Stimulated activated CD4-positive, alpha-beta T cell treated with anti-CD3 and anti-CD28 coated beads, Interleukin-15, amount 100 ng/mL, for 24 hours (primary cell): ENCODE results near the gene EFNA4.
A peak's percentile ranks its signal among the peaks of the same experiment; 100 is the strongest.

Experiments
- DNase-seq: peaks from one replicate; pipeline ENCODE4 v3.0.0-alpha.2; 2020

Gene EFNA4

DNA sequence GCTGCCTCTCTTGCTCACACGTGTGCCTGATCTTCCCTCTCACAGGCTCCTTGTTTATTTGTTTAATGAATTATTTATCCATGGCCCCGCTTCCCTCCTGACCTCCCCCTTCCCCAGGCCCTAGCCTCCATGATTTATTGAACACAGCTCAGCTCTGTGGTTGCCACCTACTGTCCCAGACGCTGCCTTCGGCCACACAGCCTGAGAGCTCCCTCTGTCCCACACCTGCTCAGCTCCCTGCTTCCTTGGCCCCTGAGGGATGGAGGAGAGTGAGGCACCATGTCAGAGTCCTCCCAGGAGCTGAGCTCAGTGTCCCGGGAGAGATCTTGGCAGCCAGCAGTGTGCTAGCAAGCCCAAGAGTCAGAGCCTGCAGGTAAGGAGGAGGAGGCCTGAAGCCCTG lies 12.0 kb downstream of the EFNA4 start:
- DNase-seq: no peak

DNA sequence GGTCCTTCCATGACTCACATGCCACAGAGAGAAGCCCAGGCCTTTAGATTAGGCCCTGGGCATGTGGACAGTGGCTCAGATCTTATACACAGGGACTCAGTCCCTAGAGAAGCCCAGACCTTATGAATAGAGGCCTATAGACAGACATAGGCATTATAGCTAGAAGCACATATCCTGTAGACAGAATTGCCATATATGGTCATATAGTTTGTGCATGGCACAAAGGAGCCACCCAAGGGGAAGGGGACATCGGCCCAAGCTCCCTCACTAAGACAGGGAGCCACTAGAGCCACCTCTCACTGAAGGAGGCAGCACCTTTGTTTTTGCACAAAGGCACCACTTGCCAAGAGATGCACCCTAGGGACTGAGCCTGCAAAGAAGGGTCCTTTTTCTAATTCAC lies 12.8 kb downstream of the EFNA4 start:
- no peak for DNase-seq

DNA sequence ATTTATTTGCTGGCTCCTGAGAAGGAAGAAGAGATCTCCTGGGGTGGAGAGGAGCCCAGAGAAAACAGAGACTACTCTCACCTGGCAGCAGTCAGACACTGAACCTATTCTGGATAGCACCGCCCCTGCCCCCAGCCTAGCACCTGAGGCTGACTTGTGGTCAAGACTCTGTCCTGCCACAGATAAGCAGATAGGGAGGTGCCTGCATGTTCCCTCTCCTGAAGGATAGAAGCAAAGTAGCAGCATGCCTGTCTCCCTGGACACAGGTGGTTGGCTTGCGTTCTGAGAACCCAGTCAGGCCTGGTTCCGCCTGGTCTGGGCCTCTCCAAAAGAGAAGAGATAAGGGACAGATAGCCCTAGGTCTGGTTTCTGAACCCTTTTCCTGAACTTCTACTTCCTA lies 13.8 kb downstream of the EFNA4 start:
- DNase-seq: no peak

DNA sequence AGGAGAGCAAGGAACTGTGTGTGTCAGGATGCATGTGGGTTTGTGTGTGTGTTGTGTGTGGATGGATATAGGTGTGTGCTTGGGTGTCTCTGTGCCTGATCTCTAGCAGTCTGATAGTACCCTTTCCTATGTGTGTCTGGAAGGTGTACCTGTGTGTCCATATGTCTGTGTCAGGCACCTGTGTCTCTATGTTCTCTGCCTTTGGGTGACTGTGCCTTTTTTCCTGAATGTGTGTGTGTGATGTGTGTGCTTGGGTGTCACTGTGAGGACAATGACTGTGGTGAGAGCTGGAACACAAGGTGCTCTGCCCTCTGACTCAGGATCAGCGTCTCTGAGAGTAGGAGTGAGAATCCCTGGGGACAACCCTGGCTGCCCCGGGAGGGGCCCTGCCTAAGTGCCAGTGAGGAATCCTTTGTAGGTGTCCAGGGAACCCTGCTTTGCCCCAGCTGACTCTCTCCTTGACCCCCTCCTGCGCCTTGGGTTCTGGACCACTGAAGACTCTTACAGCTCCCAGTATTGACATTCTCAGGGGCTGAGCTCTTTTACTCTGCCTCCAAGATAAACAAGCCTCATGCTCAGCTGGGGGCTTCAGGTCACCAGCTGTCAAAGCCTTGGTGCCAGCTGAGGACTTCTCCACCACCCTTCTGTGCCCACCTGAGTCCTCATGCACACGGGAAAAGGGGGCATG lies 14.4 kb downstream of the EFNA4 start:
- no peak for DNase-seq

DNA sequence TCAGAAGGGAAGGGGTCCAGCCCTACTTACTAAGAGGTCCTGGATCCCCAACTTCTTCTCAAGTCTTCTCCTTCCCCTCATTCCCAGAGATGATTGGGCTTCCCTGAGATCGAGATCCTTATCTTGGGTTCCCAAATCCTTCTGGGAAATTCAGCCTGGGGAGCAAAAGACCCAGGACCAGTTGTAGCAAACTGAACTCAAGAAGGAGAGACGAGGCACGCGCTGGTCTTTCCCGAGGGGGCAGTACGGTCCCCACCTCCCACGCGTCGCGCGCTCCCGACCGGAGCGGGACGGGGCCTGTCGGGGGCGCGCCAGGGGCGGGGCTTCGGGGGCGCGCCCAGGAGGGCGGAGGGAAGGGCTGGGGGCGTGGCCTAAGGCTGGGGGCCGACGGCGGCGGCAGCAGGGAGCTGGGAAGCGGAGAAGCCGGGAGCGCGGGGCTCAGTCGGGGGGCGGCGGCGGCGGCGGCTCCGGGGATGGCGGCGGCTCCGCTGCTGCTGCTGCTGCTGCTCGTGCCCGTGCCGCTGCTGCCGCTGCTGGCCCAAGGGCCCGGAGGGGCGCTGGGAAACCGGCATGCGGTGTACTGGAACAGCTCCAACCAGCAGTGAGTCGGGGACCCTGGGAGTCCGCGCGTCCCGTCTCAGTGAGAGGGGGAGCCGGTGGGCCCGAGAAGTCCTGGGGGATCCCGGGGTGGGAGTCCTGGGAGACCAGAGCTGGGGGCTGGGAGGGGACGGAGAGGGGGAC lies 15.1 kb downstream of the EFNA4 start, which contains the start of gene EFNA3:
EFNA3 (plus strand) TSS at position 369 of the 741 bp plus-strand sequence; CDS start at position 474, 105 bp downstream.
- DNase-seq: peak; percentile 78

DNA sequence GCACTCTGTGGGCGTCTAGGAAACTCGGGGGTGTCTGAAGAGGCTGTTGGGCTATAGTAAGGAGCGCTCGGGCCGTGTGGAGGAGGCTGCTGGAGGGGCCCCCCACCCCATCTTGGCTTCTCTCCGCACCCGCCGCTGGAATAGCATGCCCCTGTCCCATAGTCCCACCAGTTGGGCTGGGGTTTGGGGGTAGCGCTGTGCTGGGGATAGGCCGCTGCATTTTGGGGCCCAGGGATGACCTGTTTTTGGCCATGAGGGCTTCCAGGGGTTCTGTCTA lies 15.6 kb downstream of the EFNA4 start:
- no peak for DNase-seq

DNA sequence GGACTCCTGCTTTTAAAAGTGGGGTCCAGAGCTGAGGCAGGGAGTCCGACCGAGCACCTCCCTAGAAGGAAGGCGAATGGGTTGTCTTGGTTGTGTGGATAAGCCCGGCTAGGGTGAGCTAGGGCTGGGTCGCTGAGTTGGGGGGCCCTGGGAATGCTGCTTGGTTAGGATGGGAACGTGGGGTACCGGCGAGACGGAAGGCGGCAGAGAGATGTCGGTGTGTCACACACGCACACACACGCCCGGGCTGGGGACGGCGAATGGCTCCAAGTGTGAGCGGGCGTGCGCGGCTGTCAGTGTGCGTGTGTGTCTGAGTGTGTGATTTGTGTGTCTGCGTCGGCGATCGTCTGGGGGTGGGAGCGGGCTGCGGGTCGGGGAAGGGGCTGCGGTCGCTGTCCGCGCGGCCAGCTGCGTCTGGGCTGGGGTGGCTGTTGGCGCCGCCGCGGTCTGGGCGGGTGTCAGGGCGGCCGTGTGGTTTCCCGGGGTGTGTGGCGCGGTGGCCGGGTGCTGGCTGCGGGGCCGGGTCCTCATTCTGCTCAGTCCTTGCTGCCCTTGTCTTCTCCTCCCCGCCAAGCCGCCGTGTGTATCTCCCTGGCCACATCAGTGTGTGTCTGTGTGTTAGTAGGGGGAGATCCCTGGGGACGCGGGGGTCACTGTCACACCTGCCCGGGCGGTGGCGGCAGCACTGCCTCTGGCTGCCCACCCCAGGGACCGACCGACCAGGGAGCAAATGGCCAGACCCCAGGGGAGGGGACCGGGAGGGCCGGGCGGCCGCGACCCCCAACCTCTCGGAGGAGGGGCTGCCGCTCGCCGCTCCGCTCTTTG lies 16.2 kb downstream of the EFNA4 start:
- peak; percentile 36 for DNase-seq

DNA sequence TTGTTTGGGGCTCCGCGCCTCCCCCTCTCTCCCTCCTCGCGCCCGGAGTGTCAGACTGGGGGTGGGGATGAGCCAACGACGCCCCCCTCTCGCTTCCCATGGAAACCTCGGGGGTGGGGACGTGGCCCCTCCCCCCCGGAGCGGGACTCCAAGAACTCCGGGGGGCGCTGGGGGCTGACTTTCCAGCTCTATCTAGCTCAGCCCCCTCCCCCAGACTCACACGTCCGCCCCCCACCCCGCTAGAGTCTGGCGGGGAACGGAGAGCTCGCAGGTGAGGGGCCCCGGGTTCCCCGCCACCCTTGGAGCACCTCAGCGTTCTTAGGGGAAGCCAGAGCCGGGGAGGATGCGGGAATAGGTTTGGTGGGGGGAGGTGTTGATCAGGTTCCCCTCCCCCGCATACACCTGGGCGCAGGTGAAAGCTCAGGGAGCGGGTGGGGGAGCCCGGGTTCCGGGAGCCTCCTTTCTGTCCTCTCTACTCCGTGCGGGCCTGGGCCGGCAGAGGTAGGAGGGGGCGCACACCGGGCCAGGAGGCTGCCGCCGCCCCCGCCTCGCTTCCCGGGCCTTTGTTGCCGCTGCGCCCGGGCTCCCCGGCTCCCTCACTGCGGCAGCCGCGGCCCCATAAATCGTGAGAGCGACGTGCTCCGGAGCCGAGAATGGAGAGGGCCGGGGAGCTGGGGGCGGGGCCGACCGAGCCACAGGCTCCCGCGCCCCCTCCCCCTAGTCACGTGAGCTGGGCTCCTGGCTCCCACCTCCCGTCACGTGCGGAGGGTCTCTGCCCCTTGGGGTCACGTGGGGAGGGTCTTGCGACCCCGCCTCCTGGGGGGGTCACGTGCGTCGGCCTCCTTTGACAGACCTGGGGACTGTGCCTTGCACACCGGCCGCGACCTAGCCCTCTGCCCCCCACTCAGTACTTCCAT lies 17.0 kb downstream of the EFNA4 start:
- DNase-seq: peak; percentile 57

DNA sequence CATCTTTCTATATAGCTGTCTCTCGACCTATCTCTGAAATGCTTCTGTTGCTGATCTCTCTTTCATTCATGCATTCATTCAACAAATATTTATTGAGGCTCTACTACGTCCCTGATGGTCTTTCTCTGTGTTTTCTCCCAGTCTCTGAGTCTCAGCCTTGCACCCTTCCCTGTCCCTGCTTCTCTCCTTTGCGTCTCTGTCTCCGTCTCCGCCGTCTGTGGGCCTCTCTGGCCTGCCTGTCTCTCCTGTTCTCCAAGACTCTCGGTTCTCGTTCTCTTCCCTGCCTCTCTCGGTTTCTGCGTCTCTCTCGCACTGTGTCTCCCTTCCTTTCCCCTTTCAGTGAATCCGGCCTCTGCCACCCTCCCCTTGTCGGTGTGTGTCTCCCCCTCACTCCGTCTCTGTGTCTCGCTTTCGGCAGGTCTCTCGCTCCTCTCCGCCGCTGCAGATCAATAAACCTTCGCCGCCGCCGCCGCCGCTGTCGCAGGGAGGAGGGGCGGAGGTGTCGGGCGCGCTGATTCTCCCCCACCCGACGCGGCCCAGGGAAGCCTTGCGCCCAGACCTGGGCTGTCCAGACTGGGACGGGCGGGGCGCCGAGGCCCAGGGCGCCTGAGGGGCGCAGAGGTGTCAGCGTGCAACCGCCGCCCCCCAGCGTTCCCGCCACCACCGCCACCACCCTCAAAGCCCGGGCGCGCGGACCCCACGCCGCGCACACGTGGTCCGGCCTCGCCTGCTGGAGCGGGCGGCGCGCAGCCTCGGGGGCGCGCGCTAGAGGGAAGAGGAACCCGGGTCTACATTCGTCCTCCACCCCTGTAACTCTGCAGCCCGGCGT lies 18.1 kb downstream of the EFNA4 start:
- DNase-seq: peak; percentile 50

DNA sequence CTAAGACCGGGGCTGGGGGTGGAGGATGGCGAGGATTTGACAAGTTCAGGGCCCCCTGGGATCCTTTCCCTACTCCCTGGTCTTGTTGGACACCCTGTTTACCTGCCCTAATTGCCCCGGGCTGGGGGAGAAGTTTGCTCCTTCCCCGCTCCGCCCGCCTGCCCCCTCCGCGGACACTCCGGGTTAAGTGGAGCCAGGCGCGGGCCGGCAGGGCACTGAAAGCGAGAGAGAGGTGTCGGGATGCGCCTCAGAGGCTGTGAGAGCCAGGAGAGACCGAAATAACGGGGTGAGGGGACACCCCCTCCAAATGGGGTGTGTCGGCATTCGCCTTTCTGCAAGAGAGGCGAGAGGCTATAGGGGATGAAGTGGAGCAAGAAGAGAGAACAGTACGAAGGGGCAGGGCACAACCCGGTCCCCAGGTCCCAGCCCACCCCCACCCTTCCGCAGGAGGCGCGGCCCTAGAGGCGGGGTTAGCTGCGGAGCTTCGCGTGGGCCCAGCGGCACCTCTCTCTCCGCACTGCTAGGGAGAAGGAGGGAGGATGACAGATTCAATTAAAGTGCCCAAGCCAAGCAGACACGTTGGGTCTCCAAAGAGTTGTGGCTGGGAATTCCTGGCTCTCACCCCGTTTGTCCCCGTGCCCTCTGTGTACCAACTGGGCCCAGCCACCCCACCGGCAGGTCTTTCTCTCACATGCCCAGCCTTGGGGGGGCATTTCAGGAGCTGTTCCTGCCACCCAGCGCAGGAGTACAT lies 18.9 kb downstream of the EFNA4 start:
- DNase-seq: peak; percentile 55

DNA sequence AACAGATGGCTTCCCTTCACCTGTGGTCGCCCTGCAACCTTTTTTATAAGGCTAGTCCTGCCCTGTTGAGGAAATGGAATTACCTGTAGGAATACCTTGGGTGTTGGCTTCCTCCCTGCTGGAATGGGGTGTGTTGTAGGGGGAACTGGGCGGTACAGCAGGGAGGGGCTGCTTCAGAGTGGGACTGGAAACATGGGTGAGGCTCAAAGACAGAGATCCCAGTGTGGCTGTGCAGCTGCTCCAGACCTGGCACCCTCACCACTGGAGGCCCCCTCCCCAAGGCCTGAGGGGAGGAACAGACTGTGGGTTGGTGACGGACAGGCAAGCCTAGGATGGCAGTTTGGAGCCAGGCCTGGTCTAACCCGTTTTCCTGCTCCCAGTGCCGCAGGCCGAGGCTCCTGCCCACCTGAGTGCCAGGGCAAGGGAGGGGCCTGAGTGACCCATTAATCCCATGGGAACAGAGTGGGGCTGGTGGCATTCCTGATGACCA lies 19.6 kb downstream of the EFNA4 start:
- DNase-seq: no peak

DNA sequence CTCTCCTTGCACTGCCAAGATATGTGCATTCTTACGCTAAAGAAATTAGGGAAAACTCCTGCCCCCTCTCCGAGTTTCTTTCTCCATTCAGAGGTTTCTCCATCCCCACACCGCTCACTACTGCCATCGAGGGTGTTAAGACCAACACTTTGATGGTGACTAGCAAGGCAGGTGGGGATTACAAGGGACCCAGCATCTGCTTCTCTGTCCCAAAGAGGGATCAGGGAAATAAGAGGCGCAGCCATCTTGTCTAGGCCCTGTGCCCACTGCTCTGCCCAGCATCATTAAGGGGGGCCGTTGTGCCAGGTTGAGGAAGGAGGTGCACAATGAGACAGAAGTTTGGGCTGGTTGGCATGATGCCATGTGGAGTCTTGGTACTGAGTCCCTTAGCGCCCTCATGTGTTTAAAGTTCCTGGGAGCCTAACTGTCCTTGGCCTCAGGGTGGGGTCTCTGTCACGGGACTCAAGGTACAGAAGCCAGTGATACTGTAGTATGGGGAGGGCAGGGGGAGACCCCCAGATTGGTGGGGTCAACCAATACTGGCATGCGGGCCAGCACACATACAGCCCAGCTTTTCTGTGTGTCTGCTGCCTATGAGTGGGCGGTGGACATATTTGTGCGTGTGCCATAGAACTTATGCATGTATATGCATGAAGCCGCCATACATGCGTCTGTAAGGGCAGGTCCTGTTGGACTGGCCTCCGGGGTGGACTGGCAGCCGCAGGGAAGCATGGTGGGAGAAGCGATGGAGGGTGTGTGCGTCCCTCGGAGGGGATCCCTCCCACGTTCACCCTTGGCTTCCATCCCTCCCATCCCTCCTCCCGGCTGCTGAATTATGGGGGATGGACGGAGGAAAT lies 20.6 kb downstream of the EFNA4 start:
- peak; percentile 62 for DNase-seq

DNA sequence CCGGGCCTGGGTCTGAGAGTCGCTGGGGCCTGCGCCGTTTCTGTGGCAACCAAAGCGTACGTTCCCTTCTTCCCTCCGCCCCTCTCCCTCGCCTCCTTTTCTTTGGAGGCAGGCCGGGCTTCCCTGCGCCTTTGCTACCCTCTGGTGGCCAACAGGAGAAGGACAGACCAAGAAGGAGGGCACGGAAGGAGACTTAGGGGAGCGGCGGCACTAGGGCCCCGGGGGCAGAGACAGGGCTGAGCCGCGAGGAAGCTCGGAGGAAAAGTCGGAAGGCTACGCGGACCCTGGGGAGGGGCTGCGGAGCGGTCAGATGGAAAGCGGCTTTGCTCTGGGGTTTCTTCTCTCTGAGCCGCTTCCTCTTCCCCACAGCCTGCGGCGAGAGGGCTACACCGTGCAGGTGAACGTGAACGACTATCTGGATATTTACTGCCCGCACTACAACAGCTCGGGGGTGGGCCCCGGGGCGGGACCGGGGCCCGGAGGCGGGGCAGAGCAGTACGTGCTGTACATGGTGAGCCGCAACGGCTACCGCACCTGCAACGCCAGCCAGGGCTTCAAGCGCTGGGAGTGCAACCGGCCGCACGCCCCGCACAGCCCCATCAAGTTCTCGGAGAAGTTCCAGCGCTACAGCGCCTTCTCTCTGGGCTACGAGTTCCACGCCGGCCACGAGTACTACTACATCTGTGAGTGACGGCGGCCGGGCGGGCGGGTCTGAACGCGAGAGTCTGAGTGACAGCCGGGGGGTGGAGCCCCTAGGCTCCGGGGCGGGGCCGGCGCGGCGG lies 21.4 kb downstream of the EFNA4 start:
- peak; percentile 96 for DNase-seq

DNA sequence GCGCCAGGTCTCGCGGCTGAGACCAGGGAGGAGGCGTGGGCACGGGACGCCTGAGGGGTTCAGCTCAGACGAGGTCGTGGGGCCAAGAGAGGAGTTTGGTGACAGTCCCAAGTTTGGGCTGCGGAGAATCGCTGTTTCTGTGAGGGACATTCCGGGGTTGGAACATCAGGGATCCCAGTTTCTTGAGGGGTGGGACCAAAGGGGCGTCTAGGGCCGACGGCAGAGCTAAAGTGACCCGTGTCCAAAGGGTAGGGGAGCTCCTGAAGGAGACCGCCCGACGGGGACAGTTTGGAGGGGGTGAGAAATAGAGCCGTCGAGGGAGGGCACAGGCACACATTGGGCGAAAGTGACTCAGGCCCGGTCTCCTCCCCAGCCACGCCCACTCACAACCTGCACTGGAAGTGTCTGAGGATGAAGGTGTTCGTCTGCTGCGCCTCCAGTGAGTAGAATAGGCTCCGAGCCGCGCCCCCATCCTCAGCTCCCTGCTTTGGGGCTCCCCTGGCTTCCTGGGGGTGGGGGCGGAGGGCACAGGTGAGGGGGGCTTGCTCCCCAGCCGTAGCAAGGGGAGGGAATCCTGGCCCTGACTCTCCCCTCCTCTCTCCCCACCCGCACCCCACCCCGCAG lies 22.1 kb downstream of the EFNA4 start:
- DNase-seq: peak; percentile 87

DNA sequence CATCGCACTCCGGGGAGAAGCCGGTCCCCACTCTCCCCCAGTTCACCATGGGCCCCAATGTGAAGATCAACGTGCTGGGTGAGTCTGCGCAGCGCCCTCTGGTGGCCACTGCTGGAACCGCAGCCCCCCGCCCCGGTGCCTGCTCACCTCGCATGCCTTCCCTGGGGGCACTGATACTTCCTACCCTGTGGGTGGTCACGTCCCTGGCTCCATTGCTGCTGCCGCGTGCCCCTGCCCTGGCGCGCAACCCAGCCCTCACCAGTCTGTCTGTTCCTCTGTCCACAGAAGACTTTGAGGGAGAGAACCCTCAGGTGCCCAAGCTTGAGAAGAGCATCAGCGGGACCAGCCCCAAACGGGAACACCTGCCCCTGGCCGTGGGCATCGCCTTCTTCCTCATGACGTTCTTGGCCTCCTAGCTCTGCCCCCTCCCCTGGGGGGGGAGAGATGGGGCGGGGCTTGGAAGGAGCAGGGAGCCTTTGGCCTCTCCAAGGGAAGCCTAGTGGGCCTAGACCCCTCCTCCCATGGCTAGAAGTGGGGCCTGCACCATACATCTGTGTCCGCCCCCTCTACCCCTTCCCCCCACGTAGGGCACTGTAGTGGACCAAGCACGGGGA lies 22.7 kb downstream of the EFNA4 start:
- DNase-seq: peak; percentile 86

DNA sequence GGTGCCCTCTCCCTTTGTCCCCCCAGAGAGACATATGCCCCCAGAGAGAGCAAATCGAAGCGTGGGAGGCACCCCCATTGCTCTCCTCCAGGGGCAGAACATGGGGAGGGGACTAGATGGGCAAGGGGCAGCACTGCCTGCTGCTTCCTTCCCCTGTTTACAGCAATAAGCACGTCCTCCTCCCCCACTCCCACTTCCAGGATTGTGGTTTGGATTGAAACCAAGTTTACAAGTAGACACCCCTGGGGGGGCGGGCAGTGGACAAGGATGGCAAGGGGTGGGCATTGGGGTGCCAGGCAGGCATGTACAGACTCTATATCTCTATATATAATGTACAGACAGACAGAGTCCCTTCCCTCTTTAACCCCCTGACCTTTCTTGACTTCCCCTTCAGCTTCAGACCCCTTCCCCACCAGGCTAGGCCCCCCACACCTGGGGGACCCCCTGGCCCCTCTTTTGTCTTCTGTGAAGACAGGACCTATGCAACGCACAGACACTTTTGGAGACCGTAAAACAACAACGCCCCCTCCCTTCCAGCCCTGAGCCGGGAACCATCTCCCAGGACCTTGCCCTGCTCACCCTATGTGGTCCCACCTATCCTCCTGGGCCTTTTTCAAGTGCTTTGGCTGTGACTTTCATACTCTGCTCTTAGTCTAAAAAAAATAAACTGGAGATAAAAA lies 23.5 kb downstream of the EFNA4 start:
- DNase-seq: no peak
